ENCODE data around the gene STARD7. TPM values are rescaled to one million over a fixed set of nuclear protein-coding genes. Genes with fewer than 3 reads are reported as not detected.

Gene STARD7
- total RNA-seq, 2 donors from 2014 or later, result 202 to 225 TPM

- H3K4me1 Mint-ChIP-seq (ENCODE audit: low read depth), result peaks cover 56% of the 10 kb centered on the region
- ATAC-seq (replicated peaks in 1 of 2) (no peak), DNase-seq (peak in 1 of 2 donors; percentile 19)
- H3K27ac Mint-ChIP-seq, result peak overlapping the region; percentile 43
- no peaks in the 10 kb centered on the region for H3K27me3 Mint-ChIP-seq (ENCODE audit: low read depth)
- H3K9me3 Mint-ChIP-seq, result no peaks in the 10 kb centered on the region
- H3K4me3 Mint-ChIP-seq, result no peak overlapping the region
- H3K36me3 Mint-ChIP-seq (ENCODE audit: insufficient read depth in 2 of 2), result peaks cover 0 to 3% of the 10 kb centered on the region in 2 donors
These were observed 37.2 kb upstream of the STARD7 start for GRCh38 chr2:96245609-96246390.

- ATAC-seq (replicated peaks in 1 of 2), result no peak
- Mint-ChIP-seq H3K27me3 (ENCODE audit: low read depth) (no peaks in the 10 kb centered on the region), H3K4me1 (ENCODE audit: low read depth) (peaks cover 56% of the 10 kb centered on the region), H3K27ac (no peak overlapping the region), H3K4me3 (no peak overlapping the region), H3K36me3 (ENCODE audit: insufficient read depth in 2 of 2) (peaks cover 0 to 3% of the 10 kb centered on the region in 2 donors), H3K9me3 (no peaks in the 10 kb centered on the region)
- DNase-seq, result no peak
These were observed 35.2 kb upstream of the STARD7 start for GRCh38 chr2:96243843-96244242.

DNA sequence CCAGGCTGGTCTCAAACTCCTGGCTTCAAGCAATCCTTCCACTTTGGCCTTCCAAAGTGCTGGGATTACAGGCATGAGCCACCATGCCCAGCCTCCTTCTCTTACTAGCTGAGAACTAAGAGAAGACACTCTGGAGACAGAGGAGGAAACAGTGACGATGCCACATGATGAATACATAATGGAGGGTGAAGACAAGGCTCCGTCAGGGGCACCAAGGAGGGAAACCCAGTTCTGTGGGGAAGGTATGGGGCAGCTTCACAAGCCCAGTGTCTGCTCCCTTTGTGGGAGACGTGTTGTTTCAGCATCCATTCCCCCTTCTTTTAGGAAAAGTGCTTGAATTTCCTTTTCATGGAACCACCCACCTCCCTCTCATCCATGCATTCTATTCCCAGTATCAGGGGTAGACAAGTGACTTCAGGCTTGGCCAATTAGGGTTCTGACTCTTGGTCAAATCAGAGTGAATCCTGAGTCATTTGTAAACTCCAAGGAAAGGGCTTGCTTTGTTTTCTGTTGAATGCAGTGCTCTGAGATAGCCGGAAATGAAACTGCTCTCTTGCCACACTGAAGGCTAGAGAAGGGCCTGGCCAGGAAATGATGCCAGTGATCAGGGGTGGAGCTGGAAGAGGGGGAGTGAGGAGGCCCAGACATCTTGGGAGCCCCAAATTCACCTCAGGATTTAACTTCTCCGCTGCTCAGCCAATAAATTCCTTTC lies 33.4 kb upstream of the STARD7 start:
- ATAC-seq (replicated peaks in 1 of 2), result peak; percentile 93 to 95
- Mint-ChIP-seq H3K4me3 (peak overlapping the region; percentile 72 to 83), H3K4me1 (ENCODE audit: low read depth) (peaks cover 48% of the 10 kb centered on the region), H3K9me3 (no peaks in the 10 kb centered on the region), H3K27ac (peak overlapping the region; percentile 99), H3K27me3 (ENCODE audit: low read depth) (no peaks in the 10 kb centered on the region), H3K36me3 (ENCODE audit: insufficient read depth in 2 of 2) (peaks cover 0 to 3% of the 10 kb centered on the region in 2 donors)
- peak; percentile 68 to 76 for DNase-seq

DNA sequence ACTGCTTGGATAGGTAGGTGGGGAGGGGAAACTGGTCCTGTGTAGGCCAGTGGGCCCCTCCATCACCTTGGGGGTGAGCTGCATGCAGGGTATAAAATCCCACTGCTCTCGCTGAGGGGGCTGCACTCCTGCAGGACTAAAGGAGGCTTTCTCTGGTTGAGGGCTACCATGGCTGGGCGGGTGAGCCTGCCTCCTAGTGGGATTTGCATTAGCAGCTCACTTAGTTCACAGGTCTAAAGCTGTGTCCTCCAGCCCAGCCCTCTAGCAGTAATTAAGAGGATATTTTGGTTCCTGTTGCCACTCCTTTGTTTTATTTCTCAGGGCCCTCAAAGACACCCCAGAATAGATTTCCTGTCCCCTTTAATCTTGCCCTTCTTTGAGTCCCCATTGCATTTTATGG lies 32.6 kb upstream of the STARD7 start:
- H3K4me1 Mint-ChIP-seq (ENCODE audit: low read depth), result peaks cover 40% of the 10 kb centered on the region
- no peaks in the 10 kb centered on the region for H3K9me3 Mint-ChIP-seq
- no peak for ATAC-seq (replicated peaks in 1 of 2)
- peaks cover 0 to 3% of the 10 kb centered on the region in 2 donors for H3K36me3 Mint-ChIP-seq (ENCODE audit: insufficient read depth in 2 of 2)
- H3K27me3 Mint-ChIP-seq (ENCODE audit: low read depth), result no peaks in the 10 kb centered on the region
- DNase-seq, result no peak
- H3K27ac Mint-ChIP-seq, result peak overlapping the region; percentile 99
- H3K4me3 Mint-ChIP-seq, result peak overlapping the region; percentile 72 to 83

DNA sequence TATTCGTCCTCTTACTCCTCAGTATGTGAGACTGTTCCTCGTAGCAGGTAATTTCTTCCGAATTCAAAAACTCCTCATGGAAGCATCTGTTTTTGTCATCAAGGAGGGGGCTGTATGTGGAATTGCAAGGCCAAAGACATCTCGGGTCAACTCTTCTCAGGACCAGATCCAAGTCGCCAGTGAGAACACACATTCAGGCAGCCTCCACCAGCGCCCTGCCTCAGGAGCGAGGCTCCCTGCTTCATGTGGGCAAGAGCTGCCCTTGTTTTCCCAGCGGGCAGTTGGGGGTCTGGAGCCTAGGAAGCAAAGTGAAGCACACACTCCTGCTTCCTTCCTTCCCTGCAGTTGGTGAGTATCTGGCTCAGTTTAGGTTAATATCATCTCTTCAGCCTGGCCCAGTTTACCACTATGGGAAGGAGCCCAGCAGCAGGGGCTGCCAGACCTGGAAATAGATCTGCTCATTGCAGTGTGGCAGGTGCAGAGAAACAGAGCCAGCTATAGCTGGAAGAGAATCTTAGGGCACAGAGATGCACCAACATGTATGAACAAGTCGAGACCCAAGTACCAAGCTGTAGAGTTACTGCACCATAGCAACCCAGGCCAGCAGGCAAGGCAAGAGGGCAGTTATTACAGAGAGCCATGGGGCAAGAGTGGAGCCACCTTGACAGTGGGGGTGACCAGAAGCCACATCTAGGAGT lies 31.9 kb upstream of the STARD7 start:
- Mint-ChIP-seq H3K27ac (no peak overlapping the region), H3K4me3 (no peak overlapping the region), H3K27me3 (ENCODE audit: low read depth) (no peaks in the 10 kb centered on the region), H3K9me3 (no peaks in the 10 kb centered on the region), H3K4me1 (ENCODE audit: low read depth) (peaks cover 32% of the 10 kb centered on the region), H3K36me3 (ENCODE audit: insufficient read depth in 2 of 2) (peaks cover 0 to 2% of the 10 kb centered on the region in 2 donors)
- no peak for DNase-seq
- no peak for ATAC-seq (replicated peaks in 1 of 2)

GRCh38 chr2:96239745-96240264 lies 31.2 kb upstream of the STARD7 start:
- Mint-ChIP-seq H3K4me3 (no peak overlapping the region), H3K36me3 (ENCODE audit: insufficient read depth in 2 of 2) (no peaks in the 10 kb centered on the region), H3K4me1 (ENCODE audit: low read depth) (peaks cover 28% of the 10 kb centered on the region), H3K9me3 (no peaks in the 10 kb centered on the region), H3K27ac (no peak overlapping the region), H3K27me3 (ENCODE audit: low read depth) (no peaks in the 10 kb centered on the region)
- ATAC-seq (replicated peaks in 1 of 2) (no peak), DNase-seq (no peak)

- Mint-ChIP-seq H3K4me3 (no peak overlapping the region), H3K27ac (no peak overlapping the region), H3K9me3 (no peaks in the 10 kb centered on the region), H3K36me3 (ENCODE audit: insufficient read depth in 2 of 2) (no peaks in the 10 kb centered on the region), H3K4me1 (ENCODE audit: low read depth) (peaks cover 28% of the 10 kb centered on the region), H3K27me3 (ENCODE audit: low read depth) (no peaks in the 10 kb centered on the region)
- no peak for ATAC-seq (replicated peaks in 1 of 2)
- no peak for DNase-seq
These were observed 30.5 kb upstream of the STARD7 start for GRCh38 chr2:96239091-96239490.

DNA sequence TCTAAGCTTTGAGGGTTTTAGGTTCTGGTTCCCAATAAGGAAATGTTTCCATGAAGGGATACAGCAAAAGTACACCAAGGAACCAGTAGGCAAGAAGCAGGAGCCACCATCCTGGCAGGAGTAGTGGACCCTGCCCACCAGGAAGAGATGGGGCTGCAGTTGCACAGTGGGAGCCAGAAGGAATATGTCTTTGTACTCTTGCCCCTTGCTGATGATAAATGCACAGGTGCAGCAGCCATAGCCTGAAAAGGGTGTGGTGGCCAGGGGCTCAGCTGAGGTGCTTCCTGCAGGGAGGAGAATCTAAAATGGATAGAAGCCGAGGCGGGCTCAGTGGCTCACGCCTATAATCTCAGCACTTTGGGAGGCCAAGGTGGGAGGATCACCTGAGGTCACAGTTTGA lies 29.6 kb upstream of the STARD7 start:
- Mint-ChIP-seq H3K36me3 (ENCODE audit: insufficient read depth in 2 of 2) (no peaks in the 10 kb centered on the region), H3K27ac (no peak overlapping the region), H3K9me3 (no peaks in the 10 kb centered on the region), H3K4me1 (ENCODE audit: low read depth) (peaks cover 24% of the 10 kb centered on the region), H3K27me3 (ENCODE audit: low read depth) (no peaks in the 10 kb centered on the region), H3K4me3 (no peak overlapping the region)
- ATAC-seq (replicated peaks in 1 of 2), result no peak
- no peak for DNase-seq

DNA sequence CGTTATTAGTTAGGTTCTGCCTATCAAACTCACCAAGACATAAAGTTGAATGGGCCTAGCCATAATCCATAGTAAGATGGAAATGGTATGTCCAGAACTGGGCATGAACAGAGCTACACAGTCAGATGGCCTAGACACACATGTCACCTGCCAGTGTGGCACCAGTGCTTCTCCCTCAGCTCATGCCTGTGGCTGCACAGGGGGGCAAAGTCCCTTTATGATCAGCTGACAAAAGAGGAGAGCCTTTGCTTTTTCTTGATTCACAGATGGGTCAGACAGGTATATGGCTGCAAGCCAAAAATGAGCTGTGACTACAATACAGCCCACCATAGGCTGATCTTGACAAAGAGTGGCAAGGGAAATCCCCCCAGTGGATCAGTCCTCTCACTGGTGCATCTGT lies 28.3 kb upstream of the STARD7 start:
- Mint-ChIP-seq H3K4me1 (ENCODE audit: low read depth) (peaks cover 11% of the 10 kb centered on the region), H3K4me3 (no peak overlapping the region), H3K27ac (no peak overlapping the region), H3K27me3 (ENCODE audit: low read depth) (no peaks in the 10 kb centered on the region), H3K9me3 (no peaks in the 10 kb centered on the region), H3K36me3 (ENCODE audit: insufficient read depth in 2 of 2) (no peaks in the 10 kb centered on the region)
- DNase-seq (no peak), ATAC-seq (replicated peaks in 1 of 2) (no peak)

- no peak for ATAC-seq (replicated peaks in 1 of 2)
- Mint-ChIP-seq H3K36me3 (ENCODE audit: insufficient read depth in 2 of 2) (peaks cover 0 to 3% of the 10 kb centered on the region in 2 donors), H3K27me3 (ENCODE audit: low read depth) (no peaks in the 10 kb centered on the region), H3K4me3 (no peak overlapping the region), H3K27ac (no peak overlapping the region), H3K9me3 (no peaks in the 10 kb centered on the region), H3K4me1 (ENCODE audit: low read depth) (peaks cover 5% of the 10 kb centered on the region)
- no peak for DNase-seq
These were observed 25.3 kb upstream of the STARD7 start for GRCh38 chr2:96233880-96234316.

DNA sequence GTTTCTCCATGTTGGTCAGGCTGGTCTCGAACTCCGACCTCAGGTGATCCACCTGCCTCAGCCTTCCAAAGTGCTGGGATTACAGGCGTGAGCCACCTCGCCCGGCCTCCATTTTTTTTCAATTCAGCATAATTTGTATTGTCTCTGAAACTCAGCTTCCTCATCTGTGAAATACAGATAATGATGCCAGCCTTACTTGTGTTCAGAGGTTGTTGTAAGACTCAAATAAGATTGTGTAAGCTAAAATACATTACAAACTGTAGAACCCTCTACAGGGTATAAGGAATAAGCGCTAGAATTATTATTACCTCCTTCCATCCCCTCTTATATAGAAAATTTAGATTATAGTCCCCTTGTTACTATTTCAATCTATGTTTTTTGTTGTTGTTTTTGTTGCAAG lies 24.8 kb upstream of the STARD7 start:
- Mint-ChIP-seq H3K36me3 (ENCODE audit: insufficient read depth in 2 of 2) (peaks cover 0 to 3% of the 10 kb centered on the region in 2 donors), H3K27me3 (ENCODE audit: low read depth) (no peaks in the 10 kb centered on the region), H3K4me1 (ENCODE audit: low read depth) (peaks cover 5% of the 10 kb centered on the region), H3K9me3 (no peaks in the 10 kb centered on the region), H3K27ac (no peak overlapping the region), H3K4me3 (no peak overlapping the region)
- no peak for DNase-seq
- ATAC-seq (replicated peaks in 1 of 2), result no peak

DNA sequence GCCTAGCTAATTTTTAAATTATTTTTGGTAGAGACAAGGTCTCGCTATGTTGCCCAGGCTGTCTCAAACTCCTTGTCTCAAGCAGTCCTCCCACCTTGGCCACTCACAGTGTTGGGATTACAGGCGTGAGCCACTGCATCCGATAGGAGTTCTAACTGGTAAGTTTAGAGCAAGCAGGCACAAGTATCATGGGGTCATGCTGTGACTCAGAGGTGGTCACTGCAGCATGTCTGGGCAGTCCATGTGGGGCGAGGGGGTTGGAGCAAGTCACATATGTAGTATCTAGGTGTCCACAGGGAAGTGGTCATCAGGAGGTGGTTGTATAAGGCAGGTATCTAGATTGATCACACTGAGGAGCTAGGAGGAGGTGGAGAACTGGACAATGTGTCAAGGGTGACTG lies 22.7 kb upstream of the STARD7 start:
- H3K27me3 Mint-ChIP-seq (ENCODE audit: low read depth), result no peaks in the 10 kb centered on the region
- peaks cover 5% of the 10 kb centered on the region for H3K4me1 Mint-ChIP-seq (ENCODE audit: low read depth)
- no peak overlapping the region for H3K27ac Mint-ChIP-seq
- peaks cover 0 to 3% of the 10 kb centered on the region in 2 donors for H3K36me3 Mint-ChIP-seq (ENCODE audit: insufficient read depth in 2 of 2)
- H3K4me3 Mint-ChIP-seq, result no peak overlapping the region
- no peaks in the 10 kb centered on the region for H3K9me3 Mint-ChIP-seq
- ATAC-seq (replicated peaks in 1 of 2) (no peak), DNase-seq (no peak)

GRCh38 chr2:96225016-96225533 lies 16.4 kb upstream of the STARD7 start:
- H3K36me3 Mint-ChIP-seq (ENCODE audit: insufficient read depth in 2 of 2), result no peaks in the 10 kb centered on the region
- H3K4me3 Mint-ChIP-seq, result no peak overlapping the region
- ATAC-seq (replicated peaks in 1 of 2) (no peak), DNase-seq (no peak)
- H3K27me3 Mint-ChIP-seq (ENCODE audit: low read depth), result no peaks in the 10 kb centered on the region
- H3K9me3 Mint-ChIP-seq, result no peaks in the 10 kb centered on the region
- peaks cover 10% of the 10 kb centered on the region for H3K4me1 Mint-ChIP-seq (ENCODE audit: low read depth)
- H3K27ac Mint-ChIP-seq, result no peak overlapping the region

Data from activated T-cell treated with anti-CD3 and anti-CD28 coated beads, Interleukin-2, amount 50 U/mL, for 72 hours (primary cell).